Naive thymus-derived CD8-positive, alpha-beta T cell (primary cell): ENCODE data around the gene KCP. TPM values are rescaled to one million over a fixed set of nuclear protein-coding genes. Genes with fewer than 3 reads are reported as not detected.

Experiments used
- ATAC-seq, 2 donors: fragments of 150-1000 bp; cut with Tn5 transposase in 1 of 2; sonication (Bioruptor Pico), chemical (Tn5 transposase) in 1 of 2; 1 replicate in 1 of 2; 2 replicates in 1 of 2; pipeline ENCODE4 v1.10.0; 2021; ENCODE audit warnings: mild to moderate bottlenecking in 2 of 2, moderate library complexity in 2 of 2
- POLR2A ChIA-PET: fragments of 350-600 bp; sonication (Branson Sonifier 250); formaldehyde crosslinking; loops from one replicate; lab custom pipeline; 2021; ENCODE audit warnings: antibody characterized with exemption; lab: Charles Lee
- DNase-seq, 10 donors: peaks; one replicate each; pipeline versions ENCODE4 v3.0.0 to v3.0.0-alpha.2; 2020 to 2022
- H3K27ac Mint-ChIP-seq, 10 donors: one replicate each; pipeline ENCODE4 v1.8.0; 2020 to 2022; ENCODE audit warnings: mild to moderate bottlenecking in 10 of 10, mixed read lengths in 10 of 10, moderate library complexity in 4 of 10, inconsistent platforms in 1 of 10
- H3K27me3 Mint-ChIP-seq, 5 donors: one replicate each; pipeline ENCODE4 v1.8.0; 2021 to 2022; ENCODE audit warnings: mixed read lengths in 5 of 5
- H3K36me3 Mint-ChIP-seq, 3 donors: one replicate each; pipeline ENCODE4 v1.8.0; 2020 to 2022; ENCODE audit warnings: mixed read lengths in 3 of 3, mild to moderate bottlenecking in 2 of 3, inconsistent platforms in 1 of 3
- H3K4me1 Mint-ChIP-seq, 4 donors: one replicate each; pipeline ENCODE4 v1.8.0; 2021 to 2022; ENCODE audit warnings: mixed read lengths in 4 of 4
- H3K4me3 Mint-ChIP-seq, 10 donors: one replicate each; pipeline ENCODE4 v1.8.0; 2020 to 2022; ENCODE audit warnings: mild to moderate bottlenecking in 10 of 10, mixed read lengths in 10 of 10, moderate library complexity in 6 of 10, inconsistent platforms in 1 of 10
- H3K9me3 Mint-ChIP-seq, 9 donors: one replicate each; pipeline ENCODE4 v1.8.0; 2020 to 2022; ENCODE audit warnings: mixed read lengths in 9 of 9, mild to moderate bottlenecking in 3 of 9, inconsistent platforms in 1 of 9, moderate library complexity in 1 of 9
- polyA plus RNA-seq, 3 donors: library from polyadenylated mRNA; unstranded; fragments of 300-500 nt; fragmentation: Illumina TruSeq; gene quantifications; one replicate each; pipeline ENCODE4 v1.2.3, GENCODE V29; 2021
- total RNA-seq, 8 experiments: library from RNA in 2 of 8; stranded (reverse) in 2 of 8; gene quantifications; one replicate each; pipeline ENCODE4 v1.2.3 and lab custom pipeline; 2021 to 2026

Gene KCP
- total and polyA plus RNA-seq, 5 experiments from 2014 or later, result 0.29 to 0.33 TPM; not detected in 3

- ATAC-seq (peak; percentile 85 to 90), DNase-seq (peak in 6 of 10 donors; percentile 35 to 71 (median 50))
- peaks cover 2 to 68% (median 35%) of the 10 kb centered on the region in 5 donors for H3K27me3 Mint-ChIP-seq
- H3K27ac Mint-ChIP-seq, result no peak overlapping the region
- POLR2A ChIA-PET, result no interaction called here
- no peak overlapping the region for H3K4me3 Mint-ChIP-seq
- peaks cover 0 to 8% (median 4%) of the 10 kb centered on the region in 4 donors for H3K4me1 Mint-ChIP-seq
- H3K36me3 Mint-ChIP-seq, result no peaks in the 10 kb centered on the region
- peaks cover 0 to 2% (median 0%) of the 10 kb centered on the region in 9 donors for H3K9me3 Mint-ChIP-seq
Observed at GRCh38 chr7:128904381-128905197, 5.9 kb downstream of the KCP start.

- Mint-ChIP-seq H3K27ac (no peak overlapping the region), H3K4me3 (no peak overlapping the region), H3K4me1 (peaks cover 0 to 8% (median 4%) of the 10 kb centered on the region in 4 donors), H3K27me3 (peaks cover 2 to 60% (median 27%) of the 10 kb centered on the region in 5 donors), H3K36me3 (no peaks in the 10 kb centered on the region), H3K9me3 (peaks cover 0 to 2% (median 0%) of the 10 kb centered on the region in 9 donors)
- DNase-seq (no peak), ATAC-seq (no peak)
- POLR2A ChIA-PET, result no interaction called here
Observed at GRCh38 chr7:128903621-128904361, 6.7 kb downstream of the KCP start.

- Mint-ChIP-seq H3K27ac (peak overlapping the region in 1 of 10 donors; percentile 17), H3K4me1 (peaks cover 0 to 8% (median 4%) of the 10 kb centered on the region in 4 donors), H3K36me3 (peaks cover 0 to 4% (median 0%) of the 10 kb centered on the region in 3 donors), H3K4me3 (no peak overlapping the region), H3K9me3 (peaks cover 0 to 5% (median 2%) of the 10 kb centered on the region in 9 donors), H3K27me3 (peaks cover 2 to 52% (median 23%) of the 10 kb centered on the region in 5 donors)
- POLR2A ChIA-PET, result no interaction called here
- ATAC-seq, result no peak
- DNase-seq, result no peak
Observed at GRCh38 chr7:128902761-128903585, 7.5 kb downstream of the KCP start.

- Mint-ChIP-seq H3K27ac (no peak overlapping the region), H3K27me3 (peaks cover 2 to 26% (median 6%) of the 10 kb centered on the region in 5 donors), H3K36me3 (peaks cover 0 to 4% (median 0%) of the 10 kb centered on the region in 3 donors), H3K9me3 (peaks cover 0 to 5% (median 2%) of the 10 kb centered on the region in 9 donors), H3K4me3 (no peak overlapping the region), H3K4me1 (peaks cover 0 to 8% (median 4%) of the 10 kb centered on the region in 4 donors)
- POLR2A ChIA-PET, result no interaction called here
- no peak for ATAC-seq
- DNase-seq, result no peak
Observed at GRCh38 chr7:128900237-128900636, 10.3 kb downstream of the KCP start.

- H3K27me3 Mint-ChIP-seq, result peaks cover 2 to 17% (median 5%) of the 10 kb centered on the region in 5 donors
Observed at GRCh38 chr7:128899392-128899791, 11.1 kb downstream of the KCP start.

GRCh38 chr7:128895320-128895719 lies 15.2 kb downstream of the KCP start:
- peaks cover 0 to 4% (median under 1%) of the 10 kb centered on the region in 4 donors for H3K4me1 Mint-ChIP-seq
- no peak overlapping the region for H3K4me3 Mint-ChIP-seq
- DNase-seq, result peak in 1 of 10 donors; percentile 13

More at GRCh38 chr7:128899392-128899791, 11.1 kb downstream of the KCP start:
- Mint-ChIP-seq H3K9me3 (peaks cover 0 to 5% (median 2%) of the 10 kb centered on the region in 9 donors), H3K36me3 (peaks cover 0 to 4% (median 0%) of the 10 kb centered on the region in 3 donors), H3K4me1 (peaks cover 0 to 3% (median under 1%) of the 10 kb centered on the region in 4 donors), H3K4me3 (no peak overlapping the region), H3K27ac (no peak overlapping the region)
- POLR2A ChIA-PET, result no interaction called here
- ATAC-seq, result no peak
- DNase-seq, result no peak

GRCh38 chr7:128894101-128894440 lies 16.4 kb downstream of the KCP start:
- peaks cover 0 to 8% (median 2%) of the 10 kb centered on the region in 4 donors for H3K4me1 Mint-ChIP-seq
- DNase-seq (peak in 1 of 10 donors; percentile 19), ATAC-seq (no peak)
- H3K9me3 Mint-ChIP-seq, result peaks cover 0 to 5% (median 2%) of the 10 kb centered on the region in 9 donors
- POLR2A ChIA-PET, result no interaction called here
- peaks cover 0 to 18% (median 11%) of the 10 kb centered on the region in 5 donors for H3K27me3 Mint-ChIP-seq
- peaks cover 0 to 4% (median 0%) of the 10 kb centered on the region in 3 donors for H3K36me3 Mint-ChIP-seq
- no peak overlapping the region for H3K4me3 Mint-ChIP-seq
- H3K27ac Mint-ChIP-seq, result no peak overlapping the region

More at GRCh38 chr7:128895320-128895719, 15.2 kb downstream of the KCP start:
- peaks cover 0 to 4% (median 0%) of the 10 kb centered on the region in 3 donors for H3K36me3 Mint-ChIP-seq
- peaks cover 0 to 5% (median 2%) of the 10 kb centered on the region in 9 donors for H3K9me3 Mint-ChIP-seq
- ATAC-seq, result no peak
- H3K27me3 Mint-ChIP-seq, result peaks cover 0 to 11% (median 3%) of the 10 kb centered on the region in 5 donors
- peak overlapping the region in 1 of 10 donors; percentile 21 for H3K27ac Mint-ChIP-seq
- POLR2A ChIA-PET, result no interaction called here

GRCh38 chr7:128893251-128894100 lies 17.0 kb downstream of the KCP start:
- peaks cover 0 to 18% (median 10%) of the 10 kb centered on the region in 5 donors for H3K27me3 Mint-ChIP-seq
- no peak overlapping the region for H3K4me3 Mint-ChIP-seq
- DNase-seq (peak in 1 of 10 donors; percentile 42), ATAC-seq (no peak)
- peaks cover 0 to 3% (median 1%) of the 10 kb centered on the region in 9 donors for H3K9me3 Mint-ChIP-seq
- no peak overlapping the region for H3K27ac Mint-ChIP-seq
- H3K36me3 Mint-ChIP-seq, result peaks cover 0 to 2% (median 0%) of the 10 kb centered on the region in 3 donors
- H3K4me1 Mint-ChIP-seq, result peaks cover 0 to 8% (median 2%) of the 10 kb centered on the region in 4 donors
- POLR2A ChIA-PET, result no interaction called here

GRCh38 chr7:128892521-128893250 lies 17.8 kb downstream of the KCP start:
- Mint-ChIP-seq H3K4me1 (peaks cover 0 to 8% (median 2%) of the 10 kb centered on the region in 4 donors), H3K4me3 (no peak overlapping the region), H3K27me3 (peaks cover 0 to 18% (median 9%) of the 10 kb centered on the region in 5 donors), H3K9me3 (peaks cover 0 to 2% (median 0%) of the 10 kb centered on the region in 9 donors), H3K36me3 (no peaks in the 10 kb centered on the region), H3K27ac (no peak overlapping the region)
- POLR2A ChIA-PET, result no interaction called here
- ATAC-seq, result no peak
- DNase-seq, result peak in 1 of 10 donors; percentile 59

- H3K4me1 Mint-ChIP-seq, result peaks cover 0 to 8% (median 2%) of the 10 kb centered on the region in 4 donors
- no peaks in the 10 kb centered on the region for H3K36me3 Mint-ChIP-seq
- DNase-seq (peak in 1 of 10 donors; percentile 38), ATAC-seq (no peak)
- POLR2A ChIA-PET, result no interaction called here
- H3K4me3 Mint-ChIP-seq, result peak overlapping the region in 5 of 10 donors; percentile 13 to 37 (median 26)
- peaks cover 0 to 2% (median 0%) of the 10 kb centered on the region in 9 donors for H3K9me3 Mint-ChIP-seq
- H3K27me3 Mint-ChIP-seq, result peaks cover 0 to 18% (median 8%) of the 10 kb centered on the region in 5 donors
- no peak overlapping the region for H3K27ac Mint-ChIP-seq
Observed at GRCh38 chr7:128891942-128892269, 18.6 kb downstream of the KCP start.
